Dendritic cell treated with granulocyte-macrophage colony-stimulating factor and Interleukin-4, amounts not matched to agents 40 ng/mL and 50 ng/mL, for 4 days (primary cell): ENCODE data around the gene SMIM9.

Experiments used
- H3K27ac Mint-ChIP-seq: one replicate; pipeline ENCODE4 v1.8.0; 2022; ENCODE audit warnings: mild to moderate bottlenecking, mixed read lengths
- H3K27me3 Mint-ChIP-seq: one replicate; pipeline ENCODE4 v1.8.0; 2022; ENCODE audit warnings: mild to moderate bottlenecking, mixed read lengths
- H3K36me3 Mint-ChIP-seq: one replicate; pipeline ENCODE4 v1.8.0; 2022; ENCODE audit warnings: low read depth, mixed read lengths
- H3K4me1 Mint-ChIP-seq: one replicate; pipeline ENCODE4 v1.8.0; 2022; ENCODE audit warnings: low read depth, mixed read lengths
- H3K4me3 Mint-ChIP-seq: one replicate; pipeline ENCODE4 v1.8.0; 2022; ENCODE audit warnings: mild to moderate bottlenecking, moderate library complexity, mixed read lengths
- H3K9me3 Mint-ChIP-seq: one replicate; pipeline ENCODE4 v1.8.0; 2022; ENCODE audit warnings: mixed read lengths
- intact Hi-C: fragments of 100-400 bp; cut with micrococcal nuclease; formaldehyde crosslinking; loops from one replicate; pipeline ENCODE4 v1.15.0; 2022

Gene SMIM9

DNA sequence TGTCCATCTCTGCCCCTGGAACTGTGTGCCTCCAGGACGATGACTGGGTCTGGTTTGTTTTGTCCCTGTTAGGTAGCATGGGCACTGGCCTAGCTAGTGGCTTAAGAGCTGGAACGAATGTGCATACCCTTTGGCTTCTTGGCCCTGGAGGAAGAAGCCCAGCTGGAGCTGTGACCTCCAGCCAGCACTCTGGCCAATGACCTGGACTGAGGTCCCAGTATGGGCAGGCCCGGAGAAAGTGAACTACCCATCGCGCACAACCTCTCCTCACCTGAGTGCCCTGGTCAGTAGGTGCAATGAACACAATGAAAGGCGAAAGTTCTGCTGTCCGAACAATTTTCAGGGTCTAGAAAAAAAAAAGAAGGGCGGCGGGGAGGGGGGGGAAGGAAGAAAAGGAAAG, 53.5 kb downstream of the SMIM9 start:
- Mint-ChIP-seq H3K4me1 (peaks cover 30% of the 10 kb centered on the region), H3K27ac (no peak overlapping the region), H3K36me3 (peaks cover 92% of the 10 kb centered on the region), H3K9me3 (no peaks in the 10 kb centered on the region), H3K4me3 (no peak overlapping the region), H3K27me3 (no peaks in the 10 kb centered on the region)
- intact Hi-C loops: no loop called here

- Mint-ChIP-seq H3K4me1 (peaks cover 25% of the 10 kb centered on the region), H3K36me3 (peaks cover 92% of the 10 kb centered on the region), H3K9me3 (no peaks in the 10 kb centered on the region), H3K27me3 (no peaks in the 10 kb centered on the region), H3K4me3 (no peak overlapping the region), H3K27ac (no peak overlapping the region)
- intact Hi-C loops: no loop called here
Measured at GRCh38 chrX:154779261-154779660, 55.2 kb downstream of the SMIM9 start.

- H3K4me3 Mint-ChIP-seq: no peak overlapping the region
- no peak overlapping the region for H3K27ac Mint-ChIP-seq
- intact Hi-C loops: no loop called here
- H3K4me1 Mint-ChIP-seq: peaks cover 14% of the 10 kb centered on the region
- H3K27me3 Mint-ChIP-seq: no peaks in the 10 kb centered on the region
- no peaks in the 10 kb centered on the region for H3K9me3 Mint-ChIP-seq
- peaks cover 86% of the 10 kb centered on the region for H3K36me3 Mint-ChIP-seq
Measured at GRCh38 chrX:154776753-154777152, 57.7 kb downstream of the SMIM9 start.

DNA sequence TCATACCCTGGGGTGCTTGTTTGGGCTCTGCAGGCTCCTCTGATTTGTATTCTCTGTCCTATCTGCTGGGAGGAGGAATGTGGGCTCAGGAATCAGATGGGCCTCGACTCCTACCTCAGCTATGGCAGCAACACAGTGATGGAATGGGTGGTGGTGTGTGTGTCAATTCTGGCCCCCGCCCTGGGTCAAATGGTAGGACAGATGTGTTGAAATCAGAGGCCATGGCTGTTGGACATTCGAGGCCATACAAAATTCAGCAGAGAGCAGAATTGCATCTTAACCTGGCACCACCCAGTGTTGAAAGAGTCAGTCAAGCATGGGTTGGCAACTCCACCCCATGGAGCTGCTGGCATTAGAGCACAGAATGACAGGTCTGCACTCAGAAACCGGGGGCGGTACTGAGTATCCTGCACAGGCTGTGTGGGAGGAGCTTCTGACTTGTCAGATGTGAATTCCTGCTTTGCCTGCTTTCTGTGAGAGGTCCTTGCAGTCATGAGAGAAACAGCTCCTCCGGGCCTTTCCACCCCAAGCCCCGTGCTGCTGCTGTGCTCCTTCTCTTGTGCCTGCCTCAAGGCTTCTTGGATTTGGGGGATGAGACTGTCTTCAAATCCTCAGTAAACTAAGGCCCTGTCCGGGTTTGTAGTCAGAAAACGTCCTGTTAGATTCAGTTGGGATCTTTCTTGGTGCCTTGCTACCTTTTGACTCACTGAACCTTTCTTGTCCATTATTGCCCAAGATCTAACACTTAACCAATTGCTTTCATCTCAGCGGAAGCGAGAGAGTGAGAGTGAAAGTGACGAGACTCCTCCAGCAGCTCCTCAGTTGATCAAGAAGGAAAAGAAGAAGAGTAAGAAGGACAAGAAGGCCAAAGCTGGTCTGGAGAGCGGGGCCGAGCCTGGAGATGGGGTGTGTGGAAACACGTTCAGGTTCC, 58.8 kb downstream of the SMIM9 start:
- H3K9me3 Mint-ChIP-seq: no peaks in the 10 kb centered on the region
- H3K27ac Mint-ChIP-seq: peak overlapping the region; percentile 16
- no peak overlapping the region for H3K4me3 Mint-ChIP-seq

DNA sequence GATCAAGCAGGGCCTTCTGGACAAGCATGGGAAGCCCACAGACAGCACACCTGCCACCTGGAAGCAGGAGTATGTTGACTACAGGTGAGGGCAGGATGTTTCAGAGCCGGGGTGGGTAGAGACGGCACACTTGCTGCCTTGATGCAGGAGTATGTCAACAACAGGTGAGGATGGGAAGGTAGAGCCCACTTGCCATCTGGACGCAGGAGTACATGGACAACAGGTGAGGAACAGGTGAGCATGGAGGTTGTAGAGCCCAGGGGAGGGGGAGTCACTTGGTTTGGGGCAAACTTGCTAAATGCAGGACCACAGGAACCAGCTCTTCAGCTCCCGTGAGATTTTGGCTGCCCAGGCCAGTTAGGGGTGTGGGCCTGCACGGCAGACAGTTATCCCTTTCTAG, 59.8 kb downstream of the SMIM9 start:
- Mint-ChIP-seq H3K27me3 (no peaks in the 10 kb centered on the region), H3K4me3 (no peak overlapping the region), H3K27ac (peak overlapping the region; percentile 19), H3K9me3 (no peaks in the 10 kb centered on the region), H3K36me3 (peaks cover 91% of the 10 kb centered on the region), H3K4me1 (peaks cover 14% of the 10 kb centered on the region)
- intact Hi-C loops: no loop called here

More for the DNA sequence above, 58.8 kb downstream of the SMIM9 start:
- Mint-ChIP-seq H3K36me3 (peaks cover 86% of the 10 kb centered on the region), H3K27me3 (no peaks in the 10 kb centered on the region), H3K4me1 (peaks cover 14% of the 10 kb centered on the region)
- intact Hi-C loops: no loop called here
